ENCODE data around the gene PCDHGA12. TPM values are rescaled to one million over a fixed set of nuclear protein-coding genes. Genes with fewer than 3 reads are reported as not detected.
A peak's percentile ranks its signal among the peaks of the same experiment; 100 is the strongest.
"Not testable (repeated sequence)": the region's sequence is repeated elsewhere in the genome, so short reads cannot be mapped to it uniquely, and the experiment has no call there.

Gene PCDHGA12
- not detected for total RNA-seq

GRCh38 chr5:141430332-141431113 is at the start of gene PCDHGA12:
TSS of gene PCDHGA12 (plus strand) at chr5:141430507. CDS start at chr5:141430760, 253 bp downstream.
- Mint-ChIP-seq H3K4me3 (peak within 1 kb of the TSS; percentile 35), H3K27ac (no peak within 1 kb of the TSS), H3K9me3 (peaks cover 22% of the 10 kb centered on the region), H3K4me1 (ENCODE audit: low read depth) (peaks cover 5% of the 10 kb centered on the region), H3K36me3 (ENCODE audit: low read depth) (peaks cover 21% of the 10 kb centered on the region), H3K27me3 (peaks cover 58% of the 10 kb centered on the region)
- TF ChIP-seq, protein P1, sequence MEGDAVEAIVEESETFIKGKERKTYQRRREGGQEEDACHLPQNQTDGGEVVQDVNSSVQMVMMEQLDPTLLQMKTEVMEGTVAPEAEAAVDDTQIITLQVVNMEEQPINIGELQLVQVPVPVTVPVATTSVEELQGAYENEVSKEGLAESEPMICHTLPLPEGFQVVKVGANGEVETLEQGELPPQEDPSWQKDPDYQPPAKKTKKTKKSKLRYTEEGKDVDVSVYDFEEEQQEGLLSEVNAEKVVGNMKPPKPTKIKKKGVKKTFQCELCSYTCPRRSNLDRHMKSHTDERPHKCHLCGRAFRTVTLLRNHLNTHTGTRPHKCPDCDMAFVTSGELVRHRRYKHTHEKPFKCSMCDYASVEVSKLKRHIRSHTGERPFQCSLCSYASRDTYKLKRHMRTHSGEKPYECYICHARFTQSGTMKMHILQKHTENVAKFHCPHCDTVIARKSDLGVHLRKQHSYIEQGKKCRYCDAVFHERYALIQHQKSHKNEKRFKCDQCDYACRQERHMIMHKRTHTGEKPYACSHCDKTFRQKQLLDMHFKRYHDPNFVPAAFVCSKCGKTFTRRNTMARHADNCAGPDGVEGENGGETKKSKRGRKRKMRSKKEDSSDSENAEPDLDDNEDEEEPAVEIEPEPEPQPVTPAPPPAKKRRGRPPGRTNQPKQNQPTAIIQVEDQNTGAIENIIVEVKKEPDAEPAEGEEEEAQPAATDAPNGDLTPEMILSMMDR (IDR thresholded peaks at IDR 0.05), result peak; percentile 36
- ChIA-PET POLR2A (no interaction called here), CTCF (interaction anchor here (0.7 to 4.3 kb wide), 40 partner anchors 10 to 253 kb away, joined by 3 to 40 read pairs (median 5); partner anchors contain the start of genes PCDHGA10, PCDHGA11, PCDHGA5 and PCDHGA8)
- intact Hi-C loops (cut with micrococcal nuclease), result no loop called here
- peak; percentile 63 for DNase-seq
- peak; percentile 83 for ATAC-seq

DNA sequence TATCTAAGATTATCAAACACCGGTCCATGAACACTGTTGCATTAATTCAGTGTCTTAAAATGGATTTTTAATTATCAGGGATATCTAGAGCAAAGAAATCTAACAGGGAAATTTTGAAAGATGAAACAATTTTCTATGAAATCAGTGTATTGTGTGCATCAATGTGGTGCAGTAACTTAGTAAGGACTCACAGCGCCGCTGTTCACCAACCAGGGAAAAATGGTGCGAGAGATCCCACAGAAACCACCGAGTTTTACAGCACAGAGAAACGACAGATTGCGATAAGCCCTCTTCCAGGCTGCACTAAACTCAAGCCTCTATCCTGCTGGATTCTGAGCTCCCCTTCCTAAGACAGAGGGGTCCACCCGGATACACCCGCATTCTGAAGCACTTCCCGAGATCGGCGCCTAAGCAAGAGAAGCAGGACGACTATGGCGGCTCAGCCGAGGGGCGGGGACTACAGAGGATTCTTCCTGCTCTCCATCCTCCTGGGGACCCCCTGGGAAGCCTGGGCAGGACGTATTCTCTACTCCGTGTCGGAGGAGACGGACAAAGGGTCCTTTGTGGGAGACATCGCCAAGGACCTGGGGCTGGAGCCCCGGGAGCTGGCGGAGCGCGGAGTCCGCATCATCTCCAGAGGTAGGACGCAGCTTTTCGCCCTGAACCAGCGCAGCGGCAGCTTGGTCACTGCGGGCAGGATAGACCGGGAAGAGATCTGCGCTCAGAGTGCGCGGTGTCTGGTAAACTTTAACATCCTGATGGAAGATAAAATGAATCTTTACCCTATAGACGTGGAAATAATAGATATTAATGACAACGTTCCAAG is 47.6 kb upstream of the PCDHGA12 start, which contains the start of gene PCDHGA7:
TSS of gene PCDHGA7 (plus strand) at position 274 of the 826 bp plus-strand sequence. CDS start at position 432, 158 bp downstream.
- Mint-ChIP-seq H3K27ac (no peak within 1 kb of the TSS), H3K27me3 (peaks cover 60% of the 10 kb centered on the region), H3K4me3 (no peak within 1 kb of the TSS), H3K4me1 (ENCODE audit: low read depth) (no peaks in the 10 kb centered on the region), H3K9me3 (peaks cover 20% of the 10 kb centered on the region), H3K36me3 (ENCODE audit: low read depth) (peaks cover 7% of the 10 kb centered on the region)
- intact Hi-C loops (cut with micrococcal nuclease), result no loop called here
- DNase-seq (no peak), ATAC-seq (no peak)
- ChIA-PET POLR2A (no interaction called here), CTCF (interaction anchor here (0.8 kb wide), 1 partner anchor 14 kb away, joined by 3 read pairs; no protein-coding TSS in a partner anchor)
- TF ChIP-seq, protein P1 (IDR thresholded peaks at IDR 0.05), result no peak

DNA sequence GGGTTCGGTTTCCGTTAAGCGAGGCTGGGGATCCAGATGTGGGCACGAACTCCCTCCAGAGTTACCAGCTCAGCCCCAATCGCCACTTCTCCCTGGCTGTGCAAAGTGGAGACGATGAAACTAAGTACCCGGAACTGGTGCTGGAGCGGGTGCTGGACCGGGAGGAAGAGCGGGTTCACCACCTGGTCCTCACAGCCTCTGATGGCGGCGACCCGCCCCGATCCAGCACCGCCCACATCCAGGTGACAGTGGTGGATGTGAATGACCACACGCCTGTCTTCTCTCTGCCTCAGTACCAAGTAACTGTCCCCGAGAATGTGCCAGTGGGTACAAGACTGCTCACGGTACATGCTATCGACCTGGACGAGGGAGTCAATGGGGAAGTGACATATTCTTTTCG is 47.0 kb upstream of the PCDHGA12 start:
- peaks cover 22% of the 10 kb centered on the region for H3K9me3 Mint-ChIP-seq
- POLR2A ChIA-PET, result no interaction called here
- no peak overlapping the region for H3K27ac Mint-ChIP-seq
- H3K36me3 Mint-ChIP-seq (ENCODE audit: low read depth), result peaks cover 7% of the 10 kb centered on the region
- ATAC-seq, result no peak
- CTCF ChIA-PET, result interaction anchor here (0.8 kb wide), 1 partner anchor 13 kb away, joined by 3 read pairs; no protein-coding TSS in a partner anchor
- H3K4me3 Mint-ChIP-seq, result no peak overlapping the region
- peaks cover 62% of the 10 kb centered on the region for H3K27me3 Mint-ChIP-seq
- no peak for DNase-seq
- TF ChIP-seq, protein P1 (IDR thresholded peaks at IDR 0.05), result no peak
- no peaks in the 10 kb centered on the region for H3K4me1 Mint-ChIP-seq (ENCODE audit: low read depth)
- intact Hi-C loops (cut with micrococcal nuclease), result no loop called here

- intact Hi-C loops (cut with micrococcal nuclease), result no loop called here
- CTCF ChIA-PET, result no interaction called here
- Mint-ChIP-seq H3K27ac (no peak overlapping the region), H3K27me3 (peaks cover 68% of the 10 kb centered on the region), H3K36me3 (ENCODE audit: low read depth) (peaks cover 11% of the 10 kb centered on the region), H3K4me3 (no peak overlapping the region), H3K9me3 (peaks cover 31% of the 10 kb centered on the region), H3K4me1 (ENCODE audit: low read depth) (peaks cover 2% of the 10 kb centered on the region)
- ATAC-seq, result no peak
- TF ChIP-seq, protein P1 (IDR thresholded peaks at IDR 0.05), result no peak
- DNase-seq, result no peak
- POLR2A ChIA-PET, result no interaction called here
Measured at GRCh38 chr5:141384471-141385267, 45.6 kb upstream of the PCDHGA12 start.

DNA sequence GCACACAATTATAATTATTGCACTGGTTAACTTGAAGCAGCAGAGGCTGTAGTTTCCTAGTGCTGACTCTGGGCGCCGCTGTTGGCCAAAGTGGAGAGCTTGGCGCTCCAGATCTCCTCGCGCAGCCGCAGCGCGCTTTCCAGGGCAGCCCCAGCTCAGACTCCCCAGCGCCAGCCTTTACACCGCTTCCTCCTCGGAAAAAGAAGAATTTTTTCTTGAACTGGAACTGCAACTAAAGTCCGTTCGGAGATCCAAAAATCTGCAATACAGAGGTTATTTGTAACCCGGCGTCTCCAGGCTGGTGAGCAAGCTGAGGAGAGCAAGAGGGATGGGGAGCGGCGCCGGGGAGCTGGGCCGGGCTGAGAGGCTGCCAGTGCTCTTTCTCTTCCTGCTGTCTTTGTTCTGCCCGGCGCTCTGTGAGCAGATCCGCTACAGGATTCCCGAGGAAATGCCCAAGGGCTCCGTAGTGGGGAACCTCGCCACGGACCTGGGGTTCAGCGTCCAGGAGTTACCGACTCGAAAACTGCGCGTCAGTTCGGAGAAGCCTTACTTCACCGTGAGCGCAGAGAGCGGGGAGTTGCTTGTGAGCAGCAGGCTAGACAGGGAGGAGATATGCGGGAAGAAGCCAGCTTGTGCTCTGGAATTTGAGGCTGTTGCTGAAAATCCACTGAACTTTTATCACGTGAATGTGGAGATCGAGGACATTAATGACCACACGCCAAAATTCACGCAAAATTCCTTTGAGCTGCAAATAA is 42.6 kb upstream of the PCDHGA12 start, which contains the start of gene PCDHGB4:
TSS of gene PCDHGB4 (plus strand) at position 142 of the 755 bp plus-strand sequence. CDS start at position 329, 187 bp downstream.
- intact Hi-C loops (cut with micrococcal nuclease); H3K27ac Mint-ChIP-seq; H3K4me1 Mint-ChIP-seq (ENCODE audit: low read depth); H3K4me3 Mint-ChIP-seq: not testable (repeated sequence)
- DNase-seq (peak; percentile 30), ATAC-seq (peak; percentile 69)
- ChIA-PET CTCF (interaction anchor here (0.8 to 1.5 kb wide), 8 partner anchors 9 to 170 kb away, joined by 3 to 5 read pairs (median 4); partner anchors contain the start of genes PCDHGA12, PCDHGB3 and PCDHGB5), POLR2A (interaction anchor here (0.7 kb wide), 1 partner anchor 591 kb away, joined by 3 read pairs; no protein-coding TSS in a partner anchor)
- Mint-ChIP-seq H3K9me3 (peaks cover 39% of the 10 kb centered on the region), H3K36me3 (ENCODE audit: low read depth) (peaks cover 16% of the 10 kb centered on the region), H3K27me3 (peaks cover 67% of the 10 kb centered on the region)
